Ectodermal cell (in vitro differentiated cells): ENCODE measurements around the gene SCGB2B2.
"Not testable (repeated sequence)": the region's sequence is repeated elsewhere in the genome, so short reads cannot be mapped to it uniquely, and the experiment has no call there.

Experiments
- H3K27ac ChIP-seq: 2 replicates; pipeline ENCODE4 v1.7.0; 2013; ENCODE audit warnings: mild to moderate bottlenecking, low read depth, low read length; ENCODE audit not compliant: insufficient read depth, poor library complexity, severe bottlenecking
- H3K27me3 ChIP-seq: 2 replicates; pipeline ENCODE4 v1.7.0; 2013; ENCODE audit warnings: mild to moderate bottlenecking, low read length; ENCODE audit not compliant: insufficient read depth, control insufficient read depth, poor library complexity, severe bottlenecking
- H3K36me3 ChIP-seq: one replicate; pipeline ENCODE4 v1.7.0; 2013; ENCODE audit warnings: low read length; ENCODE audit not compliant: control insufficient read depth, insufficient read depth
- H3K4me1 ChIP-seq: one replicate; pipeline ENCODE4 v1.7.0; 2013; ENCODE audit warnings: low read length; ENCODE audit not compliant: control insufficient read depth, insufficient read depth
- H3K4me3 ChIP-seq: 2 replicates; pipeline ENCODE4 v1.7.0; 2013; ENCODE audit warnings: low read depth, low read length, control low read depth; ENCODE audit not compliant: insufficient read depth
- H3K9me3 ChIP-seq: 2 replicates; pipeline ENCODE4 v1.7.0; 2013; ENCODE audit warnings: mild to moderate bottlenecking, low read length, moderate library complexity; ENCODE audit not compliant: control insufficient read depth
- WGBS, 2 experiments: methylation state at CpG; one replicate each; pipeline ENCODE4 v1.1.7; 2013; ENCODE audit warnings: missing lambda C conversion rate in 2 of 2; 5-methylcytosine and 5-hydroxymethylcytosine counted together

Gene SCGB2B2

GRCh38 chr19:34673590-34673989 is 3.4 kb downstream of the SCGB2B2 start:
- no peak overlapping the region for H3K27ac ChIP-seq

DNA sequence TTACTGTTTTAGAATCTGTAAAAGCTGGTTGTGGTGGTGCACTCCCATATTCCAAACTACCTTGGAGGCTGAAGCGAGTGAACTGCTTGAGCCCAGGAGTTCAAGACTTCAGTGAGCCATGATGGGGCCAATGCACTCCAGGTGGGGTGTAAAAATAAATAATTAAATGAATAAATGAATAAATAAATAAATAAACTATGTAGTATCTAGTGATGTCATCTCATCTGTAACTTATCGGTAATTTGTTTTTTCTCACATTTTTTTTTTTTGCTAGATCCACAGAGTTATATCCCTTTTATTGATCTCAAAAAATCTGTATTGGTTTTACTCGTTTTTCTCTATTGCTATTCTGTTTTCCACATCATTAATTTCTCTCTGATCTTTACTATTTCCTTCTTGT is 5.0 kb downstream of the SCGB2B2 start:
- H3K4me1 ChIP-seq = peaks cover 5% of the 10 kb centered on the region
- H3K4me3 ChIP-seq = no peak overlapping the region
- no peaks in the 10 kb centered on the region for H3K36me3 ChIP-seq
- 84 to 94% methylated on average over 3 of the region's 3 CpGs for WGBS, 2 experiments
- H3K27ac ChIP-seq = no peak overlapping the region
- peaks cover 34% of the 10 kb centered on the region for H3K27me3 ChIP-seq
- H3K9me3 ChIP-seq = no peaks in the 10 kb centered on the region

More at GRCh38 chr19:34673590-34673989, 3.4 kb downstream of the SCGB2B2 start:
- no peaks in the 10 kb centered on the region for H3K36me3 ChIP-seq
- H3K4me1 ChIP-seq = no peaks in the 10 kb centered on the region
- H3K27me3 ChIP-seq = peaks cover 34% of the 10 kb centered on the region
- no peaks in the 10 kb centered on the region for H3K9me3 ChIP-seq
- 76 to 79% methylated on average over 3 of the region's 3 CpGs for WGBS, 2 experiments
- no peak overlapping the region for H3K4me3 ChIP-seq

- H3K4me3 ChIP-seq = no peak overlapping the region
- H3K4me1 ChIP-seq = peaks cover 5% of the 10 kb centered on the region
Measured at GRCh38 chr19:34669305-34669704, 7.7 kb downstream of the SCGB2B2 start.

GRCh38 chr19:34668690-34669089 is 8.3 kb downstream of the SCGB2B2 start:
- peaks cover 15% of the 10 kb centered on the region for H3K27me3 ChIP-seq
- not testable (repeated sequence) for H3K9me3 ChIP-seq, H3K36me3 ChIP-seq, H3K27ac ChIP-seq, H3K4me3 ChIP-seq, H3K4me1 ChIP-seq
- WGBS, 2 experiments = 90% methylated on average over 5 of the region's 5 CpGs

More at GRCh38 chr19:34669305-34669704, 7.7 kb downstream of the SCGB2B2 start:
- peaks cover 20% of the 10 kb centered on the region for H3K27me3 ChIP-seq
- no peaks in the 10 kb centered on the region for H3K9me3 ChIP-seq
- no peak overlapping the region for H3K27ac ChIP-seq
- no peaks in the 10 kb centered on the region for H3K36me3 ChIP-seq
- WGBS, 2 experiments = 92 to 93% methylated on average over 6 to 7 of the region's 7 CpGs

GRCh38 chr19:34668077-34668689 is 8.8 kb downstream of the SCGB2B2 start:
- H3K27ac ChIP-seq, H3K9me3 ChIP-seq, H3K4me1 ChIP-seq, H3K4me3 ChIP-seq, H3K36me3 ChIP-seq: not testable (repeated sequence)
- 94 to 95% methylated on average over 36 of the region's 36 CpGs for WGBS, 2 experiments
- H3K27me3 ChIP-seq = peaks cover 11% of the 10 kb centered on the region

- H3K4me1 ChIP-seq = peaks cover 5% of the 10 kb centered on the region
- H3K9me3 ChIP-seq = no peaks in the 10 kb centered on the region
- no peak overlapping the region for H3K27ac ChIP-seq
- no peaks in the 10 kb centered on the region for H3K36me3 ChIP-seq
- H3K4me3 ChIP-seq = no peak overlapping the region
- H3K27me3 ChIP-seq = peaks cover 4% of the 10 kb centered on the region
- WGBS, 2 experiments = 78 to 82% methylated on average over 17 of the region's 17 CpGs
Measured at GRCh38 chr19:34667349-34668076, 9.4 kb downstream of the SCGB2B2 start.

DNA sequence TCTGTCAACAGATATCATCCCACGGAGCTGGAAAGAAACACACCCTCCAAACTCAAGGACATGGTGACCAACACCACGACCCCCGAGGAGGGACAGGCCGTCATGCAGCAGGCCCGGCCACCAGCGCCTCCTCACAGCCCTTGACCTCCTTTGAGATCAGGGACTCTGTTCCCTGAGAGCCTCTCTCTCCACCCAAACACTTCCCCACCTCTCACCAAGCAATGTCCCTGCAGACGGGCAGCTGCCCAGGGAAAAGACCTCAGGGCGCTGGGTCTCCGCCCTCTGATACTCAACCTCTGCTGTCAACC is 10.0 kb downstream of the SCGB2B2 start:
- 86 to 88% methylated on average over 9 of the region's 9 CpGs for WGBS, 2 experiments
- no peak overlapping the region for H3K27ac ChIP-seq
- H3K4me1 ChIP-seq = peaks cover 5% of the 10 kb centered on the region

DNA sequence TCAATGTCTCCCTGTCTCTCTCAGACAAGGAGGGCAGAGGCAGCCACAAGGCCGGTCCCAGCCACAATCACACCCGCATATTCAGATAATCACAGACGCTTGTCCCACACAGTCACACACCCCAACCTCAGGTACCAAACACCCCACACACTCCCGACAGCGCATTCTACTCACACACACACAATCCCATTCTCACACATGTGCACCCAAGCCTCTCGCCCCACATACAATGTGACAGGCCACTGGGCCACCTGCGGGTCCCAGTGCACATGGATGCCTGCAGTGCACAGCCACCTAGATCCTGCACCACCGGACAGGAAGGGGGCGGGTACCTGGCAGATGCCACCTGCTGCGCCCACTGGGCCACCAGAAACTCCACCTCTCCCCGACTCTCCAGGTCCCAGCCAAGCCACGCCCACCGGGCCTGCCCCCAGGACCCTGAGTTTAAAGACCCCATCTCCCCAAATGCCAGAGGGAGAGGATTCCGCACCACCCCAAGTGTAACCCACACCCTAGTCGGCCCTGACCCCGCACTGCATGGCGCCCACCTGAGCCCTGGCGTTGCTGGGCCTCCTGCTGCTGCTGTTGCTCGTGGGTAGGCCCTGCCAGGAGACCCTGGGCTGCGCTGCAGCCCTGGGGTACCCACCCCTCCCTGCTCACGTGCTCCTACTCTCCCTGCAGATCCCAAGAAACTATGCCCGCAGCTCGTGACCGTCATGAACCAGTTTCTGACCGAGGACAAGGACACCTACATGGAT is 10.6 kb downstream of the SCGB2B2 start:
- Histone ChIP-seq H3K4me1 (peaks cover 5% of the 10 kb centered on the region), H3K27ac (no peak overlapping the region), H3K27me3 (no peaks in the 10 kb centered on the region), H3K36me3 (no peaks in the 10 kb centered on the region), H3K4me3 (no peak overlapping the region), H3K9me3 (no peaks in the 10 kb centered on the region)
- 94 to 95% methylated on average over 25 of the region's 25 CpGs for WGBS, 2 experiments

More for the DNA sequence above, 10.0 kb downstream of the SCGB2B2 start:
- Histone ChIP-seq H3K27me3 (no peaks in the 10 kb centered on the region), H3K9me3 (no peaks in the 10 kb centered on the region), H3K4me3 (no peak overlapping the region), H3K36me3 (no peaks in the 10 kb centered on the region)

GRCh38 chr19:34665275-34665674 is 11.7 kb downstream of the SCGB2B2 start:
- 85 to 90% methylated on average over 4 of the region's 4 CpGs for WGBS, 2 experiments
- H3K4me3 ChIP-seq, H3K27me3 ChIP-seq, H3K36me3 ChIP-seq, H3K27ac ChIP-seq, H3K9me3 ChIP-seq, H3K4me1 ChIP-seq: not testable (repeated sequence)

- WGBS, 2 experiments = 72 to 74% methylated on average over 6 of the region's 6 CpGs
- Histone ChIP-seq H3K9me3 (no peaks in the 10 kb centered on the region), H3K27ac (no peak overlapping the region), H3K4me3 (no peak overlapping the region), H3K27me3 (no peaks in the 10 kb centered on the region), H3K4me1 (peaks cover 5% of the 10 kb centered on the region), H3K36me3 (no peaks in the 10 kb centered on the region)
Measured at GRCh38 chr19:34664870-34665269, 12.1 kb downstream of the SCGB2B2 start.
